CD4-positive, CD25-positive, alpha-beta regulatory T cell (primary cell): ENCODE results near the gene EMX2. TPM values are rescaled to one million over a fixed set of nuclear protein-coding genes. Genes with fewer than 3 reads are reported as not detected.

Experiments used
- ATAC-seq, 2 donors: fragments of 150-1000 bp; cut with Tn5 transposase; one replicate each; pipeline ENCODE4 v1.10.0; 2021; ENCODE audit warnings: low read depth in 2 of 2, moderate number of reproducible peaks in 2 of 2, moderate library complexity in 1 of 2
- DNase-seq, 3 donors: peaks; one replicate each; pipeline versions ENCODE4 v3.0.0 to v3.0.0-alpha.2; 2012 to 2022; ENCODE audit warnings: mixed read lengths in 1 of 3
- H3K27ac ChIP-seq: one replicate; pipeline ENCODE4 v1.7.0; 2013; ENCODE audit warnings: mild to moderate bottlenecking, low read length; ENCODE audit not compliant: insufficient read depth, poor library complexity, severe bottlenecking
- H3K27me3 ChIP-seq: one replicate; pipeline ENCODE4 v1.7.0; 2013; ENCODE audit warnings: low read length; ENCODE audit not compliant: control insufficient read depth, insufficient read depth
- H3K36me3 ChIP-seq: one replicate; pipeline ENCODE4 v1.7.0; 2013; ENCODE audit warnings: mild to moderate bottlenecking, low read length, moderate library complexity; ENCODE audit not compliant: control insufficient read depth, insufficient read depth
- H3K4me1 ChIP-seq: 2 replicates; pipeline ENCODE4 v1.7.0; 2013; ENCODE audit warnings: mild to moderate bottlenecking, low read length; ENCODE audit not compliant: insufficient read depth, control insufficient read depth, poor library complexity, severe bottlenecking
- H3K4me3 ChIP-seq: one replicate; pipeline ENCODE4 v1.7.0; 2013; ENCODE audit warnings: low read depth, mild to moderate bottlenecking, low read length, moderate library complexity
- H3K9me3 ChIP-seq, 2 experiments: 1 replicate in 1 of 2; 2 replicates in 1 of 2; pipeline ENCODE4 v1.7.0; 2013; ENCODE audit warnings: low read length in 2 of 2, mild to moderate bottlenecking in 1 of 2, moderate library complexity in 1 of 2; ENCODE audit not compliant: control insufficient read depth in 2 of 2
- H3K27ac Mint-ChIP-seq, 3 donors: one replicate each; pipeline ENCODE4 v1.8.0; 2020 to 2022; ENCODE audit warnings: mild to moderate bottlenecking in 3 of 3, mixed read lengths in 3 of 3, moderate library complexity in 2 of 3
- H3K27me3 Mint-ChIP-seq: one replicate; pipeline ENCODE4 v1.8.0; 2022; ENCODE audit warnings: mild to moderate bottlenecking, mixed read lengths
- H3K36me3 Mint-ChIP-seq: one replicate; pipeline ENCODE4 v1.8.0; 2020; ENCODE audit warnings: mixed read lengths
- H3K4me1 Mint-ChIP-seq, 4 donors: one replicate each; pipeline ENCODE4 v1.8.0; 2020 to 2022; ENCODE audit warnings: mixed read lengths in 4 of 4, mild to moderate bottlenecking in 1 of 4
- H3K4me3 Mint-ChIP-seq, 4 donors: one replicate each; pipeline ENCODE4 v1.8.0; 2020 to 2022; ENCODE audit warnings: mild to moderate bottlenecking in 4 of 4, mixed read lengths in 4 of 4, moderate library complexity in 3 of 4
- H3K9me3 Mint-ChIP-seq, 7 donors: one replicate each; pipeline ENCODE4 v1.8.0; 2020 to 2022; ENCODE audit warnings: mixed read lengths in 7 of 7, mild to moderate bottlenecking in 3 of 7, moderate library complexity in 2 of 7
- polyA plus RNA-seq, 4 donors: library from polyadenylated mRNA; unstranded; fragments of 300-500 nt; fragmentation: Illumina TruSeq; gene quantifications; one replicate each; pipeline ENCODE4 v1.2.3, GENCODE V29; 2021
- total RNA-seq: library from RNA; stranded (reverse); gene quantifications from one replicate; pipeline ENCODE4 v1.2.3, GENCODE V29; 2022

EMX2 gene
- total and polyA plus RNA-seq, 5 donors from 2014 or later, result not detected

DNA sequence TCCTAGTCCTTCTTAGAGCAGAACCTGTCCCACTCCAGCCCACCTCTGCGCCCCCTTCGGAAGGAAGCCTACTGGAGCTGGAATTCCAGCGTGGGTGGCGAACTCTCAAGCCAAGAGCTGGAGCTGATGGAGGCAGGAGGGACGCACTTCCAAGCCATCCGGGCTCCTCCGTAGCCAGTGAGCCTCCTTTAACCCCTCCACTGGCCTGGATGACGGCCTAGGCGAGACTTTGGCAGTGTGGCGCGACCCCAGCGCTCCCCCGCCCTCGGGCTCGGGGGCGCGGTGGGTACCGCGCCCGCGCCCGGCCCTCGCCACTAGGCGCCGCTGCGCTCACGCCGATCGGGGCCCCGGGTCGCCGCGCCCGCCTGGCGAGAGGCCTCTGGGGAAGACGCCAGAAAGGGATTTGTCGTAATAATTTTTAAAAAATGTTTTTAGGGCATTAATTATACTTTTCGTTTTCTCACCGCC is 5.1 kb upstream of the EMX2 start:
- peaks cover 81% of the 10 kb centered on the region for H3K27me3 Mint-ChIP-seq
- Histone ChIP-seq H3K27ac (no peak overlapping the region), H3K4me3 (no peak overlapping the region), H3K9me3 (no peaks in the 10 kb centered on the region), H3K27me3 (peaks cover 35% of the 10 kb centered on the region), H3K4me1 (no peaks in the 10 kb centered on the region), H3K36me3 (no peaks in the 10 kb centered on the region)
- peaks cover 0 to 7% (median 2%) of the 10 kb centered on the region in 4 donors for H3K4me1 Mint-ChIP-seq
- no peak overlapping the region for H3K27ac Mint-ChIP-seq
- no peak for DNase-seq
- no peak overlapping the region for H3K4me3 Mint-ChIP-seq
- peaks cover 0 to 3% (median 0%) of the 10 kb centered on the region in 7 donors for H3K9me3 Mint-ChIP-seq
- no peaks in the 10 kb centered on the region for H3K36me3 Mint-ChIP-seq
- no peak for ATAC-seq

DNA sequence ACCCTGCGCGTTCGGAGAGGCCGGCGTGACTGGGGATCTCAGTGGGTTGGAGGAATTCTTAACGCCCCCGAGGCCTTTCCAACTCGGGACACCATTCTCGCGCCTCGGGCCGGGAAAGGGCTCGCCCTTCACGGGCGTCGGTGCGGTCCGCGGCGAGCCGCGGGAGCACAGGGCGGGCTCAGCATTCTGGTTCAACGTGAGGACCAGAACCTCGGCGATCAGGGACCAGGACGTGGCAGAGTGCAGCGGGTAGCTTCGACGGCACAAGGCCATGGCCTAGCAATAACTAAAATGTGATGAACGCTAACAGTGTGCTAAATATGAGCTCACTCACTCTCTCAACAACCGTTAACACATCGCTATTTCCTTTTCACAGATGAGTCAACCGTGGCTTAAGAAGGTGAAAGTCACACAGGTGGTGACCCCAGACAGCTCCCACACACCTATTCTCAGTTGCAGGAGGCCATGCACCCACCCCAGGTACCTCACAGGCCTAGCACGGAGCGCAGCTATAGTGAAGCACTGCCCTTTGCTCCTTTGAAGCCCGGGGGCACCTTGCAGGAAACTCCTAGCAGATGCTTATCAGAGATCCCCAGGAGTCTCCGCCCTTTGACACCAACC is 4.5 kb upstream of the EMX2 start:
- no peaks in the 10 kb centered on the region for H3K36me3 Mint-ChIP-seq
- Histone ChIP-seq H3K4me3 (no peak overlapping the region), H3K9me3 (no peaks in the 10 kb centered on the region), H3K36me3 (no peaks in the 10 kb centered on the region), H3K27me3 (peaks cover 35% of the 10 kb centered on the region), H3K27ac (no peak overlapping the region), H3K4me1 (no peaks in the 10 kb centered on the region)
- H3K4me3 Mint-ChIP-seq, result peak overlapping the region in 2 of 4 donors; percentile 8 to 24
- peaks cover 0 to 9% (median 2%) of the 10 kb centered on the region in 4 donors for H3K4me1 Mint-ChIP-seq
- peaks cover 0 to 3% (median 0%) of the 10 kb centered on the region in 7 donors for H3K9me3 Mint-ChIP-seq
- no peak for DNase-seq
- H3K27ac Mint-ChIP-seq, result no peak overlapping the region
- H3K27me3 Mint-ChIP-seq, result peaks cover 78% of the 10 kb centered on the region
- ATAC-seq, result no peak

DNA sequence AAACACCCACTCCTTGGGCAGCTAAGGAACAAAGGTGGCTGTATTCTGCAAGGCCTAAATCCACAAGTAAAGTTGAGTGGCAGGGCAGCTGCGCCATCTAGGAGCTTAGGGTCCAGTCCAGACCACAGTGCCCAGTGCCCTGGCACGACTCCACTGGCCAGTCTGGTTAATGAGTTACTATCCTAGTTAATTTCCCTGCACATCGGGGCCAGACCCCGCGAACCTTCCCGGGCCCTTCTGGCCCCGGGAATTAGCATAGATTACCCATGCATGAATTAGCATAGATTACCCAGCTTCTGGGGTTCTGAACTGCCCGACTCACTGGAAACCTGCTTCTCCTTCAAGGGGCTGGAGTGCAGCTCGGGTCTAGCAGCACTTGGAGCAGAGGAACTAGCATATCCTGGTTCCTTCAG is 3.2 kb upstream of the EMX2 start:
- H3K4me1 Mint-ChIP-seq, result peaks cover 0 to 14% (median 3%) of the 10 kb centered on the region in 4 donors
- Histone ChIP-seq H3K9me3 (no peaks in the 10 kb centered on the region), H3K27ac (no peak overlapping the region), H3K4me1 (peaks cover 11% of the 10 kb centered on the region), H3K27me3 (peaks cover 28% of the 10 kb centered on the region), H3K4me3 (no peak overlapping the region), H3K36me3 (no peaks in the 10 kb centered on the region)
- H3K27me3 Mint-ChIP-seq, result peaks cover 75% of the 10 kb centered on the region
- no peaks in the 10 kb centered on the region for H3K36me3 Mint-ChIP-seq
- no peak for ATAC-seq
- H3K4me3 Mint-ChIP-seq, result no peak overlapping the region
- DNase-seq, result no peak
- peaks cover 0 to 2% (median 1%) of the 10 kb centered on the region in 7 donors for H3K9me3 Mint-ChIP-seq
- peak overlapping the region in 1 of 3 donors; percentile 5 for H3K27ac Mint-ChIP-seq

DNA sequence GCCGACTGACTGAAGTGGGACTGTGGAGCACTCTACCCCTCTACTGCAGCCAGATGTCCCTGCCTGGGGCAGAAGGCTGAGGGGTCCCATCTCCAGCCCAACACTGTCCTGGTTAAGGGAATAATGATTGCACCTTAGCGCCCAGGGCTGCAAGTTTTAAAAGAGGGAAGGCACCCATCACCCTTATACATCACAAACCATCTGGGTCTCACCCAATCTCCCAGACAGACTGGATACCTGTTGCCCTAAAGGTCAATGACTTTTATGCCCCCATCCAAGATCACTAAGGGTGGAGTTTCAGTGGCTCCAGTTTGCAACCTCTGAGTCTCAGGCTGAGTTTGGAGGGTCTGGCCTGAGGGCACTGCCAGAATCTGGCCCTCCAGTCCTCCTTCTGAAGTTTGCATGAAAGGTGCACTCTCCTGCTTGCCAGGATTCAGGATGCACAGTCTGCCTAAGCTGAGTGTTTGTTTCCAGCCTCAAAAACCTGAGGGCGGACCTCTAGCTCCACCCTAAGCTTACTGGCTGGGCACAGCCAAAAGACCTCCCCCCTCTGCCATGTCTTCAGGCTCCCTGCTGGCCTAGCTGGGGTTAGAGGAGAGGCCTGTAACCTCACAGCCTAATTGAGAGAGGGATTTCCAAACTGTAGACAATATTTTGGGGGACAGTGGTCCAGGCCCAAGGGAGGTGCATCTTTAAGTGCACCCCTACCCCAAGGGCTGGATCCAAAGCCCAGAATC is 2.5 kb upstream of the EMX2 start:
- no peak for ATAC-seq
- Histone ChIP-seq H3K27ac (no peak overlapping the region), H3K9me3 (no peaks in the 10 kb centered on the region), H3K27me3 (peaks cover 30% of the 10 kb centered on the region), H3K4me3 (no peak overlapping the region), H3K4me1 (peaks cover 16% of the 10 kb centered on the region), H3K36me3 (no peaks in the 10 kb centered on the region)
- no peak for DNase-seq
- Mint-ChIP-seq H3K4me1 (peaks cover 0 to 20% (median 4%) of the 10 kb centered on the region in 4 donors), H3K9me3 (peaks cover 0 to 2% (median 1%) of the 10 kb centered on the region in 7 donors), H3K36me3 (no peaks in the 10 kb centered on the region), H3K27me3 (peaks cover 80% of the 10 kb centered on the region), H3K27ac (no peak overlapping the region), H3K4me3 (no peak overlapping the region)

- no peaks in the 10 kb centered on the region for H3K36me3 Mint-ChIP-seq
- DNase-seq (no peak), ATAC-seq (no peak)
- peak overlapping the region in 1 of 4 donors; percentile 13 for H3K4me3 Mint-ChIP-seq
- peaks cover 0 to 20% (median 4%) of the 10 kb centered on the region in 4 donors for H3K4me1 Mint-ChIP-seq
- peaks cover 16% of the 10 kb centered on the region for H3K4me1 ChIP-seq
- H3K27ac Mint-ChIP-seq, result no peak overlapping the region
- peaks cover 0 to 2% (median 1%) of the 10 kb centered on the region in 7 donors for H3K9me3 Mint-ChIP-seq
- H3K9me3 ChIP-seq, result no peaks in the 10 kb centered on the region
- H3K36me3 ChIP-seq, result no peaks in the 10 kb centered on the region
- H3K27me3 Mint-ChIP-seq, result peaks cover 77% of the 10 kb centered on the region
- H3K4me3 ChIP-seq, result no peak overlapping the region
- peaks cover 33% of the 10 kb centered on the region for H3K27me3 ChIP-seq
- no peak overlapping the region for H3K27ac ChIP-seq
These were observed 1.7 kb upstream of the EMX2 start for GRCh38 chr10:117540640-117541404.

DNA sequence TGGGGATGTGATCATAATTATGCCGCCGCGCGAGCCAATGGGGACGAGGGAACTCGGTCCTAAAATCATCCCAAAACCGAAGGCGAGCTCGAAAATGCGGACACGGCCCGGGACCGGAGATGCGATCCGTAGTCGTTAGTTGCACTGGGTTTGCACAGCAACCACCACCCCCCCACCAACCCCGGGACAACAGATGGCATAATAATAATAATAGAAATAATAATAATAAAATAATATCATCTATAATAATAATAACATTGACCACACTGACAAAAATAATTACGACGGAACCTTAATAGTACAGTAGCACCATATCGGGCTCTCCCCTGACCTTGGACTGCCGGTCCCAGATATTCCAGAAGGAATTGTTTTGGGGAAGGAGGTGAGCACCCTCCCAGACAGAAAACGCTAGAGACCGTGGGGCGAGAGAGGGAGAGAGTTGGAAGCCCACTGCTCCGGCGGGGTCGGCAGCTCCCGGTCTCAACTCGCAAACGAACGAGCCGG is 1.1 kb upstream of the EMX2 start:
- no peak overlapping the region for H3K27ac Mint-ChIP-seq
- Histone ChIP-seq H3K9me3 (no peaks in the 10 kb centered on the region), H3K27me3 (peaks cover 34% of the 10 kb centered on the region)

DNA sequence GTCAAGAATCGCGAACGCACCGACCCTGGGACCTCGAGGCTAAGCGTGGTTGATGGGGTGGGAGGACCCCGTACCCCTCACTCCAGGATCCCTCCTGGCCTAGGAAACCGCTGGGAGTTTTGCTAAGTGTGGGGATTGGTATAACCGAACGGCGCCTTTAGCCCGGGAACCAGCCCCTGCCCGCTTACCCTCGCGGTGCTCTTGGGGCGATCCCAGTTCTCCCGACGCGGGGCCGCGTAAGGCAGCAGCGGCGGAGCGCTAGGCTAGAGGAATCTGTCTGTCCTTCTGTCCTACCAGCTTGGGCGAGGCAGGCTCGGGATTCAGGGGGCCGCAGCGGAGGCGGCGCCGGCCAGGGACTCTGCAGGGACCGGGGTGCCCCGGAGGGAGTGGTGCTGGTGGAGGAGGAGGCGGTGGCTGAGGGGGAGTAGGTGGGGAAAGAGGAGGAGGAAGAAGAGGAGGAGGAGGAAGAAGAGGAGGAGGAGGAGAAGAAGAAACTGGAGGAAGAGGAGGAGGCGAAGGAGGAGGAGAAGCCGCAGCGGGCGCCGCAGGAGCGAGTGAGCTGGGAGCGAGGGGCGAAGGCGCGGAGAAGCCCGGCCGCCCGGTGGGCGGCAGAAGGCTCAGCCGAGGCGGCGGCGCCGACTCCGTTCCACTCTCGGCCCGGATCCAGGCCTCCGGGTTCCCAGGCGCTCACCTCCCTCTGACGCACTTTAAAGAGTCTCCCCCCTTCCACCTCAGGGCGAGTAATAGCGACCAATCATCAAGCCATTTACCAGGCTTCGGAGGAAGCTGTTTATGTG is 439 bp upstream of the EMX2 start:
- no peak for DNase-seq
- H3K4me1 Mint-ChIP-seq, result peaks cover 0 to 24% (median 3%) of the 10 kb centered on the region in 4 donors
- ATAC-seq, result no peak
- H3K4me3 Mint-ChIP-seq, result peak overlapping the region in 2 of 4 donors; percentile 2 to 11
- peaks cover 0 to 2% (median 1%) of the 10 kb centered on the region in 7 donors for H3K9me3 Mint-ChIP-seq
- H3K9me3 ChIP-seq, result no peaks in the 10 kb centered on the region
- no peak overlapping the region for H3K27ac Mint-ChIP-seq
- no peaks in the 10 kb centered on the region for H3K36me3 ChIP-seq
- peaks cover 16% of the 10 kb centered on the region for H3K4me1 ChIP-seq
- H3K4me3 ChIP-seq, result no peak overlapping the region
- no peak overlapping the region for H3K27ac ChIP-seq
- no peaks in the 10 kb centered on the region for H3K36me3 Mint-ChIP-seq
- peaks cover 76% of the 10 kb centered on the region for H3K27me3 Mint-ChIP-seq
- H3K27me3 ChIP-seq, result peaks cover 34% of the 10 kb centered on the region

More for the DNA sequence above, 1.1 kb upstream of the EMX2 start:
- no peak for ATAC-seq
- Histone ChIP-seq H3K27ac (no peak overlapping the region), H3K4me3 (no peak overlapping the region), H3K4me1 (peaks cover 16% of the 10 kb centered on the region), H3K36me3 (no peaks in the 10 kb centered on the region)
- peak overlapping the region in 1 of 4 donors; percentile 46 for H3K4me3 Mint-ChIP-seq
- DNase-seq, result no peak
- peaks cover 0 to 24% (median 3%) of the 10 kb centered on the region in 4 donors for H3K4me1 Mint-ChIP-seq
- no peaks in the 10 kb centered on the region for H3K36me3 Mint-ChIP-seq
- peaks cover 0 to 2% (median 1%) of the 10 kb centered on the region in 7 donors for H3K9me3 Mint-ChIP-seq
- H3K27me3 Mint-ChIP-seq, result peaks cover 77% of the 10 kb centered on the region
